Measurements from ENCODE around the gene TMEM214.

Gene TMEM214

GRCh38 chr2:27053321-27053720 lies 20.6 kb downstream of the TMEM214 start:
- no peak overlapping the region for H3K4me3 ChIP-seq (replicated peaks; ENCODE audit: insufficient read depth, low read length)

GRCh38 chr2:27053776-27054175 lies 21.0 kb downstream of the TMEM214 start:
- DNase-seq (ENCODE audit: low read depth in 1 of 2, low spot score in 1 of 2) = no peak

More at GRCh38 chr2:27053321-27053720, 20.6 kb downstream of the TMEM214 start:
- TF ChIP-seq, protein P1, sequence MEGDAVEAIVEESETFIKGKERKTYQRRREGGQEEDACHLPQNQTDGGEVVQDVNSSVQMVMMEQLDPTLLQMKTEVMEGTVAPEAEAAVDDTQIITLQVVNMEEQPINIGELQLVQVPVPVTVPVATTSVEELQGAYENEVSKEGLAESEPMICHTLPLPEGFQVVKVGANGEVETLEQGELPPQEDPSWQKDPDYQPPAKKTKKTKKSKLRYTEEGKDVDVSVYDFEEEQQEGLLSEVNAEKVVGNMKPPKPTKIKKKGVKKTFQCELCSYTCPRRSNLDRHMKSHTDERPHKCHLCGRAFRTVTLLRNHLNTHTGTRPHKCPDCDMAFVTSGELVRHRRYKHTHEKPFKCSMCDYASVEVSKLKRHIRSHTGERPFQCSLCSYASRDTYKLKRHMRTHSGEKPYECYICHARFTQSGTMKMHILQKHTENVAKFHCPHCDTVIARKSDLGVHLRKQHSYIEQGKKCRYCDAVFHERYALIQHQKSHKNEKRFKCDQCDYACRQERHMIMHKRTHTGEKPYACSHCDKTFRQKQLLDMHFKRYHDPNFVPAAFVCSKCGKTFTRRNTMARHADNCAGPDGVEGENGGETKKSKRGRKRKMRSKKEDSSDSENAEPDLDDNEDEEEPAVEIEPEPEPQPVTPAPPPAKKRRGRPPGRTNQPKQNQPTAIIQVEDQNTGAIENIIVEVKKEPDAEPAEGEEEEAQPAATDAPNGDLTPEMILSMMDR (IDR thresholded peaks at IDR 0.05; ENCODE audit: insufficient read depth, low read length) = no peak
- TF ChIP-seq REST (IDR thresholded peaks at IDR 0.05; ENCODE audit: insufficient replicate concordance, low read depth) = no peak
- no peak for TF ChIP-seq GABPA (IDR thresholded peaks at IDR 0.05; ENCODE audit: low read depth)
- no peak for TF ChIP-seq POLR2AphosphoS5 (IDR thresholded peaks at IDR 0.05; ENCODE audit: low read depth)
- TF ChIP-seq SPI1 (IDR thresholded peaks at IDR 0.05; ENCODE audit: borderline replicate concordance, low read depth) = no peak
- H3K27ac ChIP-seq (replicated peaks) = no peak overlapping the region
- no peak for DNase-seq (ENCODE audit: low read depth in 1 of 2, low spot score in 1 of 2)
- no peaks in the 10 kb centered on the region for H3K27me3 ChIP-seq (ENCODE audit: insufficient read depth, poor library complexity, severe bottlenecking)

GRCh38 chr2:27054721-27055120 lies 22.0 kb downstream of the TMEM214 start:
- Histone ChIP-seq H3K27me3 (ENCODE audit: insufficient read depth, poor library complexity, severe bottlenecking) (no peaks in the 10 kb centered on the region), H3K4me3 (replicated peaks; ENCODE audit: insufficient read depth, low read length) (no peak overlapping the region), H3K27ac (replicated peaks) (no peak overlapping the region)
- TF ChIP-seq GABPA (IDR thresholded peaks at IDR 0.05; ENCODE audit: low read depth) (no peak), SPI1 (IDR thresholded peaks at IDR 0.05; ENCODE audit: borderline replicate concordance, low read depth) (no peak), POLR2AphosphoS5 (IDR thresholded peaks at IDR 0.05; ENCODE audit: low read depth) (no peak), REST (IDR thresholded peaks at IDR 0.05; ENCODE audit: insufficient replicate concordance, low read depth) (no peak)
- TF ChIP-seq, protein P1 (IDR thresholded peaks at IDR 0.05; ENCODE audit: insufficient read depth, low read length) = no peak
- no peak for DNase-seq (ENCODE audit: low read depth in 1 of 2, low spot score in 1 of 2)

More at GRCh38 chr2:27053776-27054175, 21.0 kb downstream of the TMEM214 start:
- H3K27me3 ChIP-seq (ENCODE audit: insufficient read depth, poor library complexity, severe bottlenecking) = no peaks in the 10 kb centered on the region
- no peak overlapping the region for H3K27ac ChIP-seq (replicated peaks)
- no peak overlapping the region for H3K4me3 ChIP-seq (replicated peaks; ENCODE audit: insufficient read depth, low read length)
- TF ChIP-seq REST (IDR thresholded peaks at IDR 0.05; ENCODE audit: insufficient replicate concordance, low read depth) (no peak), POLR2AphosphoS5 (IDR thresholded peaks at IDR 0.05; ENCODE audit: low read depth) (no peak), GABPA (IDR thresholded peaks at IDR 0.05; ENCODE audit: low read depth) (no peak), SPI1 (IDR thresholded peaks at IDR 0.05; ENCODE audit: borderline replicate concordance, low read depth) (no peak)
- TF ChIP-seq, protein P1 (IDR thresholded peaks at IDR 0.05; ENCODE audit: insufficient read depth, low read length) = no peak

Data from HL-60 (cell line).